Caco-2 (cell line): ENCODE measurements around the gene ASTN2. TPM values are rescaled to one million over a fixed set of nuclear protein-coding genes. Genes with fewer than 3 reads are reported as not detected.

Source experiments
- BruUV-seq: library from RNA; stranded (reverse); fragments of 400-500 nt; replicated peaks from 2 replicates; lab custom pipeline; 2021; lab: Mats Ljungman, UMichigan
- CTCF ChIA-PET: fragments of 300-600 bp; sonication (Branson Sonifier 250); formaldehyde crosslinking; loops from one replicate; lab custom pipeline; 2022; ENCODE audit warnings: antibody characterized with exemption; lab: Charles Lee
- POLR2A ChIA-PET: fragments of 300-600 bp; sonication (Branson Sonifier 250); formaldehyde crosslinking; loops from one replicate; lab custom pipeline; 2022; ENCODE audit warnings: antibody characterized with exemption; lab: Charles Lee
- DNase-seq, 2 experiments: peaks; one replicate each; pipeline versions ENCODE4 v3.0.0 to v3.0.0-alpha.2; 2020 to 2022
- H3K27me3 ChIP-seq: replicated peaks from 2 replicates; pipeline ENCODE4 v1.6.0; 2011; ENCODE audit warnings: low read length; ENCODE audit not compliant: control insufficient read depth, insufficient read depth
- H3K36me3 ChIP-seq: 2 replicates; pipeline ENCODE4 v1.5.1; 2011; ENCODE audit warnings: low read length; ENCODE audit not compliant: control insufficient read depth, insufficient read depth
- H3K4me1 ChIP-seq: fragments of 250-450 bp; sonication (Bioruptor Pico); 2 replicates; pipeline ENCODE4 v1.5.1; 2020; ENCODE audit warnings: mild to moderate bottlenecking
- H3K4me3 ChIP-seq: 2 replicates; pipeline ENCODE4 v1.5.1; 2011; ENCODE audit warnings: low read depth, mild to moderate bottlenecking, control low read depth, low read length
- H3K9me3 ChIP-seq: fragments of 250-450 bp; sonication (Bioruptor Pico); 2 replicates; pipeline ENCODE4 v1.5.1; 2020; ENCODE audit warnings: mild to moderate bottlenecking, moderate library complexity
- H3K27ac Mint-ChIP-seq: one replicate; pipeline ENCODE4 v1.8.0; 2022; ENCODE audit warnings: mixed read lengths; ENCODE audit not compliant: unreplicated experiment
- H3K27me3 Mint-ChIP-seq: one replicate; pipeline ENCODE4 v1.8.0; 2022; ENCODE audit warnings: mixed read lengths; ENCODE audit not compliant: insufficient read depth, unreplicated experiment
- H3K36me3 Mint-ChIP-seq: one replicate; pipeline ENCODE4 v1.8.0; 2022; ENCODE audit warnings: mild to moderate bottlenecking, mixed read lengths; ENCODE audit not compliant: insufficient read depth, unreplicated experiment
- H3K4me1 Mint-ChIP-seq: one replicate; pipeline ENCODE4 v1.8.0; 2022; ENCODE audit warnings: low read depth, mixed read lengths; ENCODE audit not compliant: unreplicated experiment
- H3K4me3 Mint-ChIP-seq: one replicate; pipeline ENCODE4 v1.8.0; 2022; ENCODE audit warnings: mild to moderate bottlenecking, moderate library complexity, mixed read lengths; ENCODE audit not compliant: unreplicated experiment
- H3K9me3 Mint-ChIP-seq: one replicate; pipeline ENCODE4 v1.8.0; 2022; ENCODE audit warnings: mixed read lengths; ENCODE audit not compliant: unreplicated experiment
- CTCF ChIP-seq, 2 experiments: fragments of 200-600 bp in 1 of 2; IDR thresholded peaks; 1 replicate in 1 of 2; 2 replicates in 1 of 2; pipeline versions ENCODE4 v1.5.1 to v1.8.0; 2011 to 2022; ENCODE audit warnings: antibody characterized with exemption in 1 of 2, control low read depth in 1 of 2, inconsistent platforms in 1 of 2, low read depth in 1 of 2, low read length in 1 of 2, mild to moderate bottlenecking in 1 of 2, moderate library complexity in 1 of 2; ENCODE audit not compliant: insufficient read depth in 1 of 2, severe bottlenecking in 1 of 2, unreplicated experiment in 1 of 2
- intact Hi-C: fragments of 100-400 bp; cut with micrococcal nuclease; formaldehyde crosslinking; loops from one replicate; pipeline ENCODE4 v1.10.0; 2022; ENCODE audit not compliant: unreplicated experiment
- total RNA-seq: library from RNA; stranded (reverse); gene quantifications from 2 replicates; pipeline ENCODE4 v1.2.3, GENCODE V29; 2022

Gene ASTN2
- total RNA-seq, 1 experiment from 2014 or later: 12.7 TPM

GRCh38 chr9:117104206-117104605 is 310.7 kb downstream of the ASTN2 start:
- TF ChIP-seq CTCF (IDR thresholded peaks at IDR 0.05; ENCODE audit: insufficient read depth in 1 of 2, low read depth in 1 of 2, low read length in 1 of 2, severe bottlenecking in 1 of 2, unreplicated experiment in 1 of 2): no peak
- no peaks in the 10 kb centered on the region for H3K4me1 Mint-ChIP-seq
- no peaks in the 10 kb centered on the region for H3K36me3 Mint-ChIP-seq
- CTCF ChIA-PET: no interaction called here
- H3K4me3 Mint-ChIP-seq: no peak overlapping the region
- no peak for DNase-seq
- H3K27me3 Mint-ChIP-seq: no peaks in the 10 kb centered on the region
- BruUV-seq: no TSS peak
- Histone ChIP-seq H3K4me1 (no peaks in the 10 kb centered on the region), H3K36me3 (no peaks in the 10 kb centered on the region), H3K27me3 (no peaks in the 10 kb centered on the region), H3K4me3 (no peak overlapping the region), H3K9me3 (no peaks in the 10 kb centered on the region)
- no peaks in the 10 kb centered on the region for H3K9me3 Mint-ChIP-seq
- POLR2A ChIA-PET: no interaction called here
- no peak overlapping the region for H3K27ac Mint-ChIP-seq
- intact Hi-C loops: no loop called here

GRCh38 chr9:117103438-117104110 is 311.3 kb downstream of the ASTN2 start:
- H3K27ac Mint-ChIP-seq: no peak overlapping the region
- H3K36me3 ChIP-seq: no peaks in the 10 kb centered on the region
- no TSS peak for BruUV-seq
- H3K4me3 Mint-ChIP-seq: no peak overlapping the region
- H3K4me1 Mint-ChIP-seq: no peaks in the 10 kb centered on the region
- H3K27me3 ChIP-seq: no peaks in the 10 kb centered on the region
- no peaks in the 10 kb centered on the region for H3K9me3 ChIP-seq
- no peaks in the 10 kb centered on the region for H3K36me3 Mint-ChIP-seq
- no peak for DNase-seq
- no peaks in the 10 kb centered on the region for H3K9me3 Mint-ChIP-seq
- ChIA-PET CTCF (no interaction called here), POLR2A (no interaction called here)
- no peaks in the 10 kb centered on the region for H3K27me3 Mint-ChIP-seq
- no peak overlapping the region for H3K4me3 ChIP-seq
- H3K4me1 ChIP-seq: no peaks in the 10 kb centered on the region
- intact Hi-C loops: no loop called here
- no peak for TF ChIP-seq CTCF (IDR thresholded peaks at IDR 0.05; ENCODE audit: insufficient read depth in 1 of 2, low read depth in 1 of 2, low read length in 1 of 2, severe bottlenecking in 1 of 2, unreplicated experiment in 1 of 2)

GRCh38 chr9:117101008-117101407 is 313.8 kb downstream of the ASTN2 start:
- ChIA-PET CTCF (no interaction called here), POLR2A (no interaction called here)
- H3K9me3 ChIP-seq: no peaks in the 10 kb centered on the region
- H3K36me3 ChIP-seq: no peaks in the 10 kb centered on the region
- no peak overlapping the region for H3K4me3 ChIP-seq
- H3K27me3 ChIP-seq: no peaks in the 10 kb centered on the region
- TF ChIP-seq CTCF (IDR thresholded peaks at IDR 0.05; ENCODE audit: insufficient read depth in 1 of 2, low read depth in 1 of 2, low read length in 1 of 2, severe bottlenecking in 1 of 2, unreplicated experiment in 1 of 2): no peak
- no peaks in the 10 kb centered on the region for H3K4me1 ChIP-seq
- Mint-ChIP-seq H3K4me3 (no peak overlapping the region), H3K27me3 (no peaks in the 10 kb centered on the region), H3K9me3 (no peaks in the 10 kb centered on the region), H3K36me3 (no peaks in the 10 kb centered on the region), H3K27ac (no peak overlapping the region), H3K4me1 (no peaks in the 10 kb centered on the region)
- no TSS peak for BruUV-seq
- no peak for DNase-seq
- intact Hi-C loops: no loop called here
